ENCODE data around the gene OOSP2.

Gene OOSP2

DNA sequence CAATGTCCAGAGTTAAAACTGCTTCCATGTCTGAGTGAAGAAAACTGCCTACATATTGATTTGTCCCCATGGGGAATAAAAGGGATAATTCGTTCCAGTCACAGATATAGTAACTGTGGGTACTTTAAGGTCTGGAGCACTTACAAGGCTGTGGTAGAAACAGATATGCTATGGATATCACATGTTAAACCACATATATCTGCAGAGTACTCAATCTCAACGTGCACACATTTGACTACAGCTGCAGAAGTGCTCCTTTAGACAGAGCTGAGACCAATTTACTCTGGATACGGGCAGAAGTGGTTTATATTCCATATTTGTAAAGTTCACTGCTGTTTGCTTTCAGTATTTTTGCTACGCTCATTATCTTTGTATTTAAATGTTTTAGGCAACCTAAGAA, 38.5 kb downstream of the OOSP2 start:
- DNase-seq (ENCODE audit: low read depth in 2 of 3, low spot score in 1 of 3) = no peak

DNA sequence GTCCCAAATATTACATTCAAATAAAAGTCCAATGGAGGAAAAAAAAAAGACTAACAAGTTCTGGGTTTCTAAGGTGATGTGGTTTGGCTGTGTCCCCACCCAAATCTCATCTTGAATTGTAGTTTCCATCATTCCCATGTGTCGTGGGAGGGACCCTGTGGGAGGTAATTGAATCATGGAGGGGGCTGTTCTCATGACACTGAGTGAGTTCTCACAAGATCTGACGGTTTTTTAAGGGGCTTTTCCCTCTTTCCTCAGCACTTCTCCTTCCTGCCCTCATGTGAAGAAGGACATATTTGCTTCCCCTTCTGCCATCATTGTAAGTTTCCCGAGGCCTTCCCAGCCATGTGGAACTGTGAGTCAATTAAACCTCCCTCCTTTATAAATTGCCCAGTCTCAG, 40.3 kb downstream of the OOSP2 start:
- DNase-seq (ENCODE audit: low read depth in 2 of 3, low spot score in 1 of 3) = no peak

DNA sequence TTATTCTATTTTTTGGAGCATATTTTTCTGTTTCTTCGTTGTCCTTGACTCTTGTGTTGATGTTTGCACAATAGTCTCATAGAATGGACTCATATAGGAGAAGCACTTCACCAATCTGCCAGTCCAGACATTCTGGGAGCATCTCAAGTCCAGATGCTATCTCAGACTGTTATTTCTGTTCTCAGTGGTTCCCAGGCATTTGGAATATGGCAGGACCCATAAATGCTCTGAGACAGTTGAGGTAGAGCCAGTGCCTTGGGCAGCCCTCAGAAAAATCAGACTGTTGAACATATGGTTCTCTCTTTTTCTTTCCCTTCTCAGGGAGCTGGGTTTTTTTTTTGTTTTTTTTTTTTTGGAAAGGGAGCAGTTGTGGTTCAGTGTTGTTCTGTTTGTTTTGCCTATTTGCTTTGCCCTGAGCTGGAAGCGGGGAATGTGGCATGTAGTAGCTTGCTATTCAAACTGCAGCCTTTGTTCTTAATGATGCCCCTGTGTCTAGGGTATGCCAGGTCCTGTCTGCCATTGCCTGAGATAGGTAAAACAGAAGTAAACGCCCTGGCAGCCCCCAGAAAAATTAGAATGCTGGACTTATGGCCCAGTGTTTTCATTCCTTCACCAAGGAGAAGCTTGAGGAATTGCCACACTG, 44.5 kb downstream of the OOSP2 start:
- no peak for DNase-seq (ENCODE audit: low read depth in 2 of 3, low spot score in 1 of 3)

DNA sequence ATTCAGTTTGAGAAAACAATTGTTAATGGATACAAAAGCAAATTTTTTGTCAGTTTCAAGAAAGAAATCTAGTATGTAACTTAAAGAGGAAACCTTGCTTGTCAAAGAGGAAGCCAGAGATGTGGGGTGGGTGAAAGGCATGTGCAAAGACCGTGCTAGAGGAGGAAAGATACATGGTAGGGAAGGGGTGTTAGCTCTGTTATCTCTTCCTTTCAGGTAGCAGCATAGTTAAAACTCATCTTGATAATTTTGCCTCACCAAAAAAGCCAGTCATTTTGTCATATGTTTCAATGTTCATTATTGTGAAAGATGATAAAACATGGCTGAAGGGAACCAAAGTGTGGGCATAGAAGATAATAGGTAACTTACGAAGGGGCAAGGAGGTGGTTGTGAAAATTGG, 45.7 kb downstream of the OOSP2 start:
- DNase-seq (ENCODE audit: low read depth in 2 of 3, low spot score in 1 of 3) = no peak

GRCh38 chr11:60087239-60087638, 47.0 kb downstream of the OOSP2 start:
- DNase-seq (ENCODE audit: low read depth in 2 of 3, low spot score in 1 of 3) = no peak

- DNase-seq (ENCODE audit: low read depth in 2 of 3, low spot score in 1 of 3) = no peak
These were observed 48.2 kb downstream of the OOSP2 start, which contains the start of gene MS4A2 for GRCh38 chr11:60088364-60088763. MS4A2 (plus strand) TSS chr11:60088664; CDS start chr11:60088766, 102 bp downstream.

DNA sequence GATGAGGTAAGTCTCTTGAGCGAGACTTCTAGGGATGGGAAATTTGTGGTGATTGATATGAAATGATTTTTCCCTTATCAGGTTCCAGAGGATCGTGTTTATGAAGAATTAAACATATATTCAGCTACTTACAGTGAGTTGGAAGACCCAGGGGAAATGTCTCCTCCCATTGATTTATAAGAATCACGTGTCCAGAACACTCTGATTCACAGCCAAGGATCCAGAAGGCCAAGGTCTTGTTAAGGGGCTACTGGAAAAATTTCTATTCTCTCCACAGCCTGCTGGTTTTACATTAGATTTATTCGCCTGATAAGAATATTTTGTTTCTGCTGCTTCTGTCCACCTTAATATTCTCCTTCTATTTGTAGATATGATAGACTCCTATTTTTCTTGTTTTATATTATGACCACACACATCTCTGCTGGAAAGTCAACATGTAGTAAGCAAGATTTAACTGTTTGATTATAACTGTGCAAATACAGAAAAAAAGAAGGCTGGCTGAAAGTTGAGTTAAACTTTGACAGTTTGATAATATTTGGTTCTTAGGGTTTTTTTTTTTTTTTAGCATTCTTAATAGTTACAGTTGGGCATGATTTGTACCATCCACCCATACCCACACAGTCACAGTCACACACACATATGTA, 55.4 kb downstream of the OOSP2 start:
- DNase-seq (ENCODE audit: low read depth in 2 of 3, low spot score in 1 of 3) = no peak

- DNase-seq (ENCODE audit: low read depth in 2 of 3, low spot score in 1 of 3) = no peak
These were observed 57.0 kb downstream of the OOSP2 start for GRCh38 chr11:60097189-60097588.
